IMR-90 (cell line): Measurements from ENCODE around the gene EMC8.

ENCODE experiments used
- CEBPB ChIP-seq: IDR thresholded peaks from 2 replicates; pipeline ENCODE4 v1.6.1; 2012; ENCODE audit warnings: low read depth, low read length, improper control_type of control experiment
- CTCF ChIP-seq: conservative IDR thresholded peaks from 2 replicates; pipeline ENCODE4 v1.5.1; 2012; ENCODE audit warnings: mild to moderate bottlenecking, low read depth, low read length, improper control_type of control experiment
- MAZ ChIP-seq: IDR thresholded peaks from 2 replicates; pipeline ENCODE4 v1.6.1; 2012; ENCODE audit warnings: low read depth, mild to moderate bottlenecking, low read length, improper control_type of control experiment, moderate library complexity, borderline replicate concordance
- NFE2L2 ChIP-seq: fragments of 150-350 bp; IDR thresholded peaks from 2 replicates; pipeline ENCODE4 v1.6.1; 2016; ENCODE audit warnings: low read depth, mild to moderate bottlenecking, low read length
- SMC3 ChIP-seq: fragments of 150-350 bp; IDR thresholded peaks from 2 replicates; pipeline ENCODE4 v1.6.1; 2016; ENCODE audit warnings: low read depth, mild to moderate bottlenecking, antibody characterized with exemption, low read length, moderate library complexity

- TF ChIP-seq NFE2L2 = no peak
- no peak for TF ChIP-seq CEBPB
- TF ChIP-seq MAZ = no peak
- TF ChIP-seq SMC3 = no peak
- no peak for TF ChIP-seq CTCF
These were observed 48.6 kb upstream of the EMC8 start for GRCh38 chr16:85847681-85848601.
